GM12874 (cell line): ENCODE data around the gene KCNJ6.

ENCODE experiments used
- CTCF ChIP-seq: IDR thresholded peaks from 2 replicates; pipeline ENCODE4 v1.5.1; 2011; ENCODE audit warnings: low read depth, mild to moderate bottlenecking, control low read depth, low read length, moderate library complexity; ENCODE audit not compliant: insufficient read depth

Gene KCNJ6

GRCh38 chr21:37862536-37862935 is 53.7 kb downstream of the KCNJ6 start:
- no peak for TF ChIP-seq CTCF

- no peak for TF ChIP-seq CTCF
Measured at GRCh38 chr21:37861561-37861960, 54.7 kb downstream of the KCNJ6 start.

GRCh38 chr21:37860416-37860815 is 55.8 kb downstream of the KCNJ6 start:
- TF ChIP-seq CTCF: no peak

- TF ChIP-seq CTCF: no peak
Measured at GRCh38 chr21:37855647-37856625, 60.3 kb downstream of the KCNJ6 start.

GRCh38 chr21:37855271-37855646 is 61.0 kb downstream of the KCNJ6 start:
- TF ChIP-seq CTCF: no peak

- TF ChIP-seq CTCF: no peak
Measured at GRCh38 chr21:37849506-37850102, 66.7 kb downstream of the KCNJ6 start.

- TF ChIP-seq CTCF: no peak
Measured at GRCh38 chr21:37848721-37849490, 67.4 kb downstream of the KCNJ6 start.
